ENCODE data around the gene NXPH1. TPM values are rescaled to one million over a fixed set of nuclear protein-coding genes. Genes with fewer than 3 reads are reported as not detected.

Gene NXPH1
- total and polyA plus RNA-seq, 9 of the 15 experiments (the other 6 are each of a cell fraction or from before 2014, with no cell fraction given), result 0.16 TPM; not detected in 8

DNA sequence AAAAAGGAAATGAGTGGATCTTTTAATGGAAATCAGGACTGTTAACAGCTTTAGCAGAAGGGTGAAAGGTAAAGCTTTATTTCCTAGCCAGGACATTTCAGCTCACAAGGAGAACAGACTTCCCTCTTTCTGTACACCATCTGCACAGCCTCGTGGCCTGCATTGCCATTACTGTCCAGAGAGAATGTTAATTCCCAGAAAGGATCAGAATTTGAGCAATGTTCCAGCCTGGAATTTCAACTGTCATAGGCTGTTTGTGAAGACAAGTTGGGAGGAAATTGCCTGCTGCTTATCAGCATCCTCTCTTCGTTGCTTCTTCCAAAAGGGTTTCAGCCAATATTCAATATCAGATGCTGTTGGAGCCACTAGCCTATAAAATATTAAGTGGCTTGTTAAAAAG lies 22.0 kb downstream of the NXPH1 start (continued):
- TF ChIP-seq NEUROD1 (IDR thresholded peaks at IDR 0.05; ENCODE audit: borderline replicate concordance, low read depth, low read length, partially characterized antibody) (no peak), ZNF778 (CRISPR knock-in tag; IDR thresholded peaks at IDR 0.05) (no peak), GTF2E2 (tag; IDR thresholded peaks at IDR 0.05) (no peak), FIP1L1 (IDR thresholded peaks at IDR 0.05; ENCODE audit: low read depth, low read length, poor library complexity, severe bottlenecking) (no peak), KLF6 (CRISPR knock-in tag; IDR thresholded peaks at IDR 0.05; ENCODE audit: borderline replicate concordance) (no peak), HSF4 (CRISPR knock-in tag; IDR thresholded peaks at IDR 0.05; ENCODE audit: borderline replicate concordance) (no peak), ZFP36 (IDR thresholded peaks at IDR 0.05; ENCODE audit: low read depth, low read length, partially characterized antibody) (no peak), EHMT2 (IDR thresholded peaks at IDR 0.05) (no peak), MTA2 (IDR thresholded peaks at IDR 0.05; ENCODE audit: low read depth) (no peak)
- TF ChIP-seq, protein P1, sequence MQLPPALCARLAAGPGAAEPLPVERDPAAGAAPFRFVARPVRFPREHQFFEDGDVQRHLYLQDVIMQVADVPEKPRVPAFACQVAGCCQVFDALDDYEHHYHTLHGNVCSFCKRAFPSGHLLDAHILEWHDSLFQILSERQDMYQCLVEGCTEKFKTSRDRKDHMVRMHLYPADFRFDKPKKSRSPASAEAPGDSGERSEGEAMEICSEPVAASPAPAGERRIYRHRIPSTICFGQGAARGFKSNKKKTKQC (CRISPR knock-in tag; IDR thresholded peaks at IDR 0.05), result no peak
- TF ChIP-seq, protein P2, sequence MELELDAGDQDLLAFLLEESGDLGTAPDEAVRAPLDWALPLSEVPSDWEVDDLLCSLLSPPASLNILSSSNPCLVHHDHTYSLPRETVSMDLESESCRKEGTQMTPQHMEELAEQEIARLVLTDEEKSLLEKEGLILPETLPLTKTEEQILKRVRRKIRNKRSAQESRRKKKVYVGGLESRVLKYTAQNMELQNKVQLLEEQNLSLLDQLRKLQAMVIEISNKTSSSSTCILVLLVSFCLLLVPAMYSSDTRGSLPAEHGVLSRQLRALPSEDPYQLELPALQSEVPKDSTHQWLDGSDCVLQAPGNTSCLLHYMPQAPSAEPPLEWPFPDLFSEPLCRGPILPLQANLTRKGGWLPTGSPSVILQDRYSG (tag; conservative IDR thresholded peaks at IDR 0.05; ENCODE audit: low read depth), result no peak
- TF ChIP-seq, protein P3, sequence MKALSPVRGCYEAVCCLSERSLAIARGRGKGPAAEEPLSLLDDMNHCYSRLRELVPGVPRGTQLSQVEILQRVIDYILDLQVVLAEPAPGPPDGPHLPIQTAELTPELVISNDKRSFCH (CRISPR knock-in tag; IDR thresholded peaks at IDR 0.05), result no peak
- TF ChIP-seq, protein P3 (tag; IDR thresholded peaks at IDR 0.05), result no peak
- TF ChIP-seq, protein P4, sequence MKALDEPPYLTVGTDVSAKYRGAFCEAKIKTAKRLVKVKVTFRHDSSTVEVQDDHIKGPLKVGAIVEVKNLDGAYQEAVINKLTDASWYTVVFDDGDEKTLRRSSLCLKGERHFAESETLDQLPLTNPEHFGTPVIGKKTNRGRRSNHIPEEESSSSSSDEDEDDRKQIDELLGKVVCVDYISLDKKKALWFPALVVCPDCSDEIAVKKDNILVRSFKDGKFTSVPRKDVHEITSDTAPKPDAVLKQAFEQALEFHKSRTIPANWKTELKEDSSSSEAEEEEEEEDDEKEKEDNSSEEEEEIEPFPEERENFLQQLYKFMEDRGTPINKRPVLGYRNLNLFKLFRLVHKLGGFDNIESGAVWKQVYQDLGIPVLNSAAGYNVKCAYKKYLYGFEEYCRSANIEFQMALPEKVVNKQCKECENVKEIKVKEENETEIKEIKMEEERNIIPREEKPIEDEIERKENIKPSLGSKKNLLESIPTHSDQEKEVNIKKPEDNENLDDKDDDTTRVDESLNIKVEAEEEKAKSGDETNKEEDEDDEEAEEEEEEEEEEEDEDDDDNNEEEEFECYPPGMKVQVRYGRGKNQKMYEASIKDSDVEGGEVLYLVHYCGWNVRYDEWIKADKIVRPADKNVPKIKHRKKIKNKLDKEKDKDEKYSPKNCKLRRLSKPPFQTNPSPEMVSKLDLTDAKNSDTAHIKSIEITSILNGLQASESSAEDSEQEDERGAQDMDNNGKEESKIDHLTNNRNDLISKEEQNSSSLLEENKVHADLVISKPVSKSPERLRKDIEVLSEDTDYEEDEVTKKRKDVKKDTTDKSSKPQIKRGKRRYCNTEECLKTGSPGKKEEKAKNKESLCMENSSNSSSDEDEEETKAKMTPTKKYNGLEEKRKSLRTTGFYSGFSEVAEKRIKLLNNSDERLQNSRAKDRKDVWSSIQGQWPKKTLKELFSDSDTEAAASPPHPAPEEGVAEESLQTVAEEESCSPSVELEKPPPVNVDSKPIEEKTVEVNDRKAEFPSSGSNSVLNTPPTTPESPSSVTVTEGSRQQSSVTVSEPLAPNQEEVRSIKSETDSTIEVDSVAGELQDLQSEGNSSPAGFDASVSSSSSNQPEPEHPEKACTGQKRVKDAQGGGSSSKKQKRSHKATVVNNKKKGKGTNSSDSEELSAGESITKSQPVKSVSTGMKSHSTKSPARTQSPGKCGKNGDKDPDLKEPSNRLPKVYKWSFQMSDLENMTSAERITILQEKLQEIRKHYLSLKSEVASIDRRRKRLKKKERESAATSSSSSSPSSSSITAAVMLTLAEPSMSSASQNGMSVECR (CRISPR knock-in tag; IDR thresholded peaks at IDR 0.05), result no peak
